GM18505 (cell line): ENCODE results near the gene FEN1.

Source experiments
- ATAC-seq: cut with Tn5 transposase; IDR thresholded peaks from one replicate; pipeline ENCODE4 v1.9.1; 2021; ENCODE audit not compliant: unreplicated experiment
- POLR2A ChIP-seq: IDR thresholded peaks from 4 replicates; pipeline ENCODE4 v1.6.1; 2011; ENCODE audit warnings: borderline replicate concordance; ENCODE audit not compliant: insufficient read depth, insufficient read length; ENCODE audit errors: extremely low read depth

FEN1 gene

GRCh38 chr11:61782841-61783240, 9.9 kb upstream of the FEN1 start:
- ATAC-seq: no peak
- TF ChIP-seq POLR2A: no peak

GRCh38 chr11:61783717-61784505, 8.8 kb upstream of the FEN1 start:
- ATAC-seq: no peak
- TF ChIP-seq POLR2A: no peak

- ATAC-seq: no peak
- TF ChIP-seq POLR2A: no peak
Observed at GRCh38 chr11:61784506-61784805, 8.3 kb upstream of the FEN1 start.

- TF ChIP-seq POLR2A: no peak
- ATAC-seq: no peak
Observed at GRCh38 chr11:61785837-61786402, 6.8 kb upstream of the FEN1 start.

- no peak for ATAC-seq
- TF ChIP-seq POLR2A: no peak
Observed at GRCh38 chr11:61787928-61788491, 4.7 kb upstream of the FEN1 start.

- no peak for ATAC-seq
- TF ChIP-seq POLR2A: no peak
Observed at GRCh38 chr11:61791737-61792309, 888 bp upstream of the FEN1 start.

GRCh38 chr11:61793083-61793828, 545 bp downstream of the FEN1 start:
- no peak for TF ChIP-seq POLR2A
- ATAC-seq: peak; percentile 1

GRCh38 chr11:61793829-61794204, 1.1 kb downstream of the FEN1 start:
- no peak for ATAC-seq
- no peak for TF ChIP-seq POLR2A

GRCh38 chr11:61794579-61794978, 1.9 kb downstream of the FEN1 start:
- ATAC-seq: no peak

GRCh38 chr11:61795459-61795858, 2.7 kb downstream of the FEN1 start:
- ATAC-seq: no peak
- TF ChIP-seq POLR2A: no peak

More at GRCh38 chr11:61794579-61794978, 1.9 kb downstream of the FEN1 start:
- TF ChIP-seq POLR2A: no peak

GRCh38 chr11:61795876-61796526, 3.3 kb downstream of the FEN1 start:
- ATAC-seq: no peak
- no peak for TF ChIP-seq POLR2A

GRCh38 chr11:61797263-61797944, 4.7 kb downstream of the FEN1 start:
- no peak for TF ChIP-seq POLR2A
- no peak for ATAC-seq
